Frontal cortex (tissue), 4 donors: ENCODE measurements around the gene RD3L. TPM values are rescaled to one million over a fixed set of nuclear protein-coding genes. Genes with fewer than 3 reads are reported as not detected.
"Not testable (repeated sequence)": the region's sequence is repeated elsewhere in the genome, so short reads cannot be mapped to it uniquely, and the experiment has no call there.

Experiments
- DNase-seq, 2 donors: peaks; one replicate each; pipeline ENCODE4 v3.0.0; 2012; ENCODE audit warnings: low spot score in 2 of 2
- FAIRE-seq: peaks from 2 replicates; lab custom pipeline; 2012; peaks lifted over from hg19 to GRCh38; lab: Jason Lieb, UNC
- total RNA-seq: library from RNA; depleted of rRNA; stranded (reverse); fragments of >200 nt; gene quantifications from one replicate; pipeline ENCODE4 v1.2.3, GENCODE V29; 2014
- donor health status: control.
- donor health status: control.
- donor health status: control.

RD3L gene
- total RNA-seq, 1 donor from 2014 or later: not detected

- FAIRE-seq: no peak
- DNase-seq: no peak
Observed at GRCh38 chr14:103930051-103930604, 12.2 kb downstream of the RD3L start.

GRCh38 chr14:103928011-103928890, 14.1 kb downstream of the RD3L start, which contains the start of gene TDRD9:
TDRD9 (plus strand) TSS chr14:103928456; CDS start chr14:103928510, 54 bp downstream.
- FAIRE-seq (no peak), DNase-seq (no peak)

- FAIRE-seq: no peak
- no peak for DNase-seq
Observed at GRCh38 chr14:103927566-103927965, 14.8 kb downstream of the RD3L start.

- DNase-seq (no peak), FAIRE-seq (no peak)
Observed at GRCh38 chr14:103925316-103925715, 17.0 kb downstream of the RD3L start.

- FAIRE-seq (no peak), DNase-seq (no peak)
Observed at GRCh38 chr14:103923863-103924262, 18.5 kb downstream of the RD3L start.

- not testable (repeated sequence) for FAIRE-seq
Observed at GRCh38 chr14:103921855-103922200, 20.5 kb downstream of the RD3L start.

GRCh38 chr14:103920981-103921854, 21.1 kb downstream of the RD3L start:
- no peak for FAIRE-seq
- DNase-seq: peak; percentile 92 to 97

More at GRCh38 chr14:103921855-103922200, 20.5 kb downstream of the RD3L start:
- DNase-seq: not testable (repeated sequence)

GRCh38 chr14:103916636-103917262, 25.6 kb downstream of the RD3L start:
- FAIRE-seq: no peak
- DNase-seq: no peak

- FAIRE-seq (no peak), DNase-seq (no peak)
Observed at GRCh38 chr14:103915616-103916015, 26.7 kb downstream of the RD3L start.

GRCh38 chr14:103910984-103911383, 31.3 kb downstream of the RD3L start:
- DNase-seq: no peak
- FAIRE-seq: no peak

- FAIRE-seq (no peak), DNase-seq (peak; percentile 40 to 76)
Observed at GRCh38 chr14:103910262-103910935, 31.9 kb downstream of the RD3L start.

GRCh38 chr14:103909531-103910261, 32.6 kb downstream of the RD3L start:
- FAIRE-seq: no peak

GRCh38 chr14:103908580-103908979, 33.7 kb downstream of the RD3L start:
- DNase-seq: no peak
- FAIRE-seq: no peak

More at GRCh38 chr14:103909531-103910261, 32.6 kb downstream of the RD3L start:
- no peak for DNase-seq

- DNase-seq (no peak), FAIRE-seq (no peak)
Observed at GRCh38 chr14:103905842-103906456, 36.4 kb downstream of the RD3L start.

GRCh38 chr14:103904493-103905107, 37.7 kb downstream of the RD3L start:
- no peak for DNase-seq
- no peak for FAIRE-seq

GRCh38 chr14:103899833-103900232, 42.5 kb downstream of the RD3L start:
- FAIRE-seq: no peak
- no peak for DNase-seq

- FAIRE-seq (no peak), DNase-seq (no peak)
Observed at GRCh38 chr14:103899316-103899715, 43.0 kb downstream of the RD3L start.

GRCh38 chr14:103898711-103899110, 43.6 kb downstream of the RD3L start:
- no peak for DNase-seq
- FAIRE-seq: no peak
